KMS-11 (cell line): ENCODE data around the gene MRAP.

Source experiments
- H2AFZ ChIP-seq: fragments of 200-600 bp; sonication (generic); 2 replicates; pipeline ENCODE4 v1.6.1; 2016; ENCODE audit warnings: antibody characterized with exemption, mixed run types, low read depth
- H3K27ac ChIP-seq: fragments of 200-600 bp; sonication (generic); 2 replicates; pipeline ENCODE4 v1.6.1; 2016; ENCODE audit warnings: mild to moderate bottlenecking, mixed run types
- H3K27me3 ChIP-seq: fragments of 200-600 bp; sonication (generic); 2 replicates; pipeline ENCODE4 v1.6.1; 2017; ENCODE audit warnings: mild to moderate bottlenecking, low read depth, mixed run types, moderate library complexity; ENCODE audit not compliant: insufficient read depth
- H3K36me3 ChIP-seq: fragments of 200-600 bp; sonication (generic); 2 replicates; pipeline ENCODE4 v1.6.1; 2017; ENCODE audit warnings: mild to moderate bottlenecking, mixed run types; ENCODE audit not compliant: insufficient read depth
- H3K4me1 ChIP-seq: fragments of 200-600 bp; sonication (generic); 2 replicates; pipeline ENCODE4 v1.6.1; 2016; ENCODE audit warnings: mild to moderate bottlenecking, low read depth, mixed run types; ENCODE audit not compliant: poor library complexity, severe bottlenecking
- H3K4me2 ChIP-seq: fragments of 200-600 bp; sonication (generic); 2 replicates; pipeline ENCODE4 v1.7.0; 2016; ENCODE audit warnings: mild to moderate bottlenecking, mixed run types
- H3K4me3 ChIP-seq: fragments of 200-600 bp; sonication (generic); IDR thresholded peaks from 2 replicates; pipeline ENCODE4 v1.6.1; 2017; ENCODE audit warnings: low read depth, low read length, mixed read lengths; ENCODE audit not compliant: insufficient read depth
- H3K79me2 ChIP-seq: fragments of 200-600 bp; sonication (generic); 2 replicates; pipeline ENCODE4 v1.6.1; 2016; ENCODE audit warnings: low read depth, mixed run types; ENCODE audit not compliant: insufficient read depth
- H3K9ac ChIP-seq: fragments of 200-600 bp; sonication (generic); 2 replicates; pipeline ENCODE4 v1.6.1; 2016; ENCODE audit warnings: mild to moderate bottlenecking, mixed run types
- H4K20me1 ChIP-seq: fragments of 200-600 bp; sonication (generic); 2 replicates; pipeline ENCODE4 v1.6.1; 2016; ENCODE audit warnings: mild to moderate bottlenecking, mixed run types; ENCODE audit not compliant: insufficient read depth
- TF ChIP-seq, protein P1 (sequence below): fragments of 200-600 bp; sonication (generic); conservative IDR thresholded peaks from 2 replicates; pipeline ENCODE4 v1.6.1; 2017; ENCODE audit warnings: low read depth, mild to moderate bottlenecking, antibody characterized with exemption, low read length, moderate library complexity, mixed read lengths

Gene MRAP

DNA sequence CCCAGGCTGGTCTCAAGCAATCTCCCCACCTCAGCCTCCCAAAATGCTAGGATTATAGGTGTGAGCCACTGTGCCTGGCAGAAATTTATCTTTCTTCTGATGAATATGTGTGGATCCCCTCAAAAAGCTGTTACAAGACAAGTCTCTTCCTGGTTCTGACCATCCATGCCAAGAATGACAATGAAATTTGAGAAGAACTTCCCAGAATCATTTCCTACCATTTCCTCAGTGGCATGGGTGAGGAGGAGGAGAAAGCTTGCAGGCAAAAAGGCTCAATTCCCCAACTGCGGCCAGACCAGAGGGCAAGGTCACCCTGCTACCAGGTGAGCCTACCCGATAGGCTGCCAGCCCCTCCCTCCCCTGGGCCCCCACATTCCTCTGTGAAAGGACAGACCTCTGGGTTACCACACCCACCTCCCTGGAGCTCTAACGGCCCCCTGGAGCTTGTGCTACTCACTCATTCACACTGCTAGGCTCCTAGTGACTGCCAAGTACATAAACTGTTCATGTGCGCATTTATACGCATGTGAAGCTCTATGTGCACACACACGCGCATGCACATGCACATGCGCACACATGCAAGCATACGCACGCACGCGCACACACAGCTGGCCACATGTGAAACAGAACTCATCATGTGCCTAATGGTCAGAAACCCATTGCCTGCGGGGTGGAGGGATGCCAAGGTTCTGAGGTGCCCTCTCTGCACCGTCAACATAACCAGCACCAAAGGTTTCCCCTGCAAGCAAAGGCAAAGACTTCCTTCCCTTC lies 17.0 kb downstream of the MRAP start:
- H3K9ac ChIP-seq: no peak overlapping the region
- H3K36me3 ChIP-seq: peaks cover 9% of the 10 kb centered on the region; the same call in 1 of the 2 replicates
- no peaks in the 10 kb centered on the region for H4K20me1 ChIP-seq
- no peaks in the 10 kb centered on the region for H3K27me3 ChIP-seq
- H3K79me2 ChIP-seq: no peaks in the 10 kb centered on the region
- no peak overlapping the region for H2AFZ ChIP-seq
- H3K27ac ChIP-seq: no peak overlapping the region
- TF ChIP-seq, protein P1, sequence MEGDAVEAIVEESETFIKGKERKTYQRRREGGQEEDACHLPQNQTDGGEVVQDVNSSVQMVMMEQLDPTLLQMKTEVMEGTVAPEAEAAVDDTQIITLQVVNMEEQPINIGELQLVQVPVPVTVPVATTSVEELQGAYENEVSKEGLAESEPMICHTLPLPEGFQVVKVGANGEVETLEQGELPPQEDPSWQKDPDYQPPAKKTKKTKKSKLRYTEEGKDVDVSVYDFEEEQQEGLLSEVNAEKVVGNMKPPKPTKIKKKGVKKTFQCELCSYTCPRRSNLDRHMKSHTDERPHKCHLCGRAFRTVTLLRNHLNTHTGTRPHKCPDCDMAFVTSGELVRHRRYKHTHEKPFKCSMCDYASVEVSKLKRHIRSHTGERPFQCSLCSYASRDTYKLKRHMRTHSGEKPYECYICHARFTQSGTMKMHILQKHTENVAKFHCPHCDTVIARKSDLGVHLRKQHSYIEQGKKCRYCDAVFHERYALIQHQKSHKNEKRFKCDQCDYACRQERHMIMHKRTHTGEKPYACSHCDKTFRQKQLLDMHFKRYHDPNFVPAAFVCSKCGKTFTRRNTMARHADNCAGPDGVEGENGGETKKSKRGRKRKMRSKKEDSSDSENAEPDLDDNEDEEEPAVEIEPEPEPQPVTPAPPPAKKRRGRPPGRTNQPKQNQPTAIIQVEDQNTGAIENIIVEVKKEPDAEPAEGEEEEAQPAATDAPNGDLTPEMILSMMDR: no peak
- no peak overlapping the region for H3K4me3 ChIP-seq
- H3K4me2 ChIP-seq: no peak overlapping the region
- H3K4me1 ChIP-seq: no peaks in the 10 kb centered on the region

DNA sequence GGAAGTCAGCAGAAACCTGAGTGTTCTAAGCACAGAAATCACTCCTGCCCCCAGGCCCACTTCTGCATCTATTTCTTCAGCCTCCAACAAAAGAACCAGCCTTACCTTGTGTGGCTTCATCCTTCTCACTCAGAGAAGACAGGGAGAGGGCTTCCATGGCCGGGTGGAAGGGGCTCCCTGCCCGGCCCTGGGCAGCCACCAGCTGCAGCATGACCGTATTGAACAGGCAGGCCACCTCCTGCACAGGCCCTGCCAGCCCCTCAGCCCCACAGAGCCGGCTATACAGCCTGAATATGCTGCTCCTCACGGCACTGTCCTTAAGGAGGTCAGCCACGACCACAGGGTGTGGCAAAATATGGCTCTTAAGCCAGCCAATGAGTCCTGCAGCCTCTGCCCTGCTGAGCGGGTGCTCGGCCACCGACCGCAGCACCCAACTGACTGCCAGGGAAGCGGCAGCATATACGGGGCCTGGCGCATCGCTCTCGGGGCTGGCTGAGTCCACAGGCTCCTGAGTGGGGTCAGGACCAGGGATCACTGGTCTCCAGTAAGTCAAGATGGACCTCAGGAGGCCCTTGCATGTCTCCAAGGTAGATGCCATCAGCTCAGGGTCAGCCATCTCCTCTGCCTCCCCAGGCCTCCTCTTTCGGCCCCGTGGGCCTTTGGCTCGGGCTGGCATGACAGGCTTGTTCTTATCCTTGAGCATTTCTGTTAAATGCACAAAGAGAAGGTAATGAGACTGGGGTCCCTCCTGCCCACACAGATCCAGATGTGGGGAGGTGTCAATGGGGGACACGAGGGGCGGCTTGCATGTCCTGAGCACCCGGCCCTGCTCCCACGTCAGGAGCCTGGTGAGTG lies 17.9 kb downstream of the MRAP start:
- Histone ChIP-seq H3K4me2 (no peak overlapping the region), H3K9ac (no peak overlapping the region), H3K4me1 (no peaks in the 10 kb centered on the region), H2AFZ (no peak overlapping the region), H3K36me3 (peaks cover 9% of the 10 kb centered on the region; the same call in 1 of the 2 replicates), H3K4me3 (no peak overlapping the region), H3K27ac (no peak overlapping the region), H3K79me2 (no peaks in the 10 kb centered on the region), H4K20me1 (no peaks in the 10 kb centered on the region), H3K27me3 (no peaks in the 10 kb centered on the region)
- TF ChIP-seq, protein P1: no peak

DNA sequence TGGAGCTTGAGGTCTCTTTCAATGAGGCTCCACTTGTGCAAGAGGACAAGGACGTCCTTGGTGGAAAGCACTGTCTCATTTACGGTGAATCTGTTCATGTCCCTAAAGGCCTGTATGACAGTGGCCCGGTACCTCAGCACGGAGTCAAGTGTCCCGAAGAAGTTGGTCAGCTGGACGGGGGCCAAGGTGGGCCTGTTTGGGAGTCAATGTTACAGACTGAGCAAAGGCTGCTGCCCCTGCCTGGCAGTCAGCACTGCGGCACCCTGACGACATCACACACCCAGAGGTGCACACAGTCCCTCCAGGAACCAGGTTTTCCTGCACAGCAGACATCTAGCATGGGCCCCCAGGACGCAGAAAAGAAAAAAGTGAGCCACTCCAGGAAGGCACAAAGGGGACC lies 19.1 kb downstream of the MRAP start:
- no peaks in the 10 kb centered on the region for H3K4me1 ChIP-seq
- no peak overlapping the region for H3K27ac ChIP-seq
- no peak overlapping the region for H3K9ac ChIP-seq
- no peaks in the 10 kb centered on the region for H4K20me1 ChIP-seq
- H3K27me3 ChIP-seq: no peaks in the 10 kb centered on the region
- H3K79me2 ChIP-seq: no peaks in the 10 kb centered on the region
- H2AFZ ChIP-seq: no peak overlapping the region
- no peak overlapping the region for H3K4me2 ChIP-seq
- TF ChIP-seq, protein P1: no peak
- H3K36me3 ChIP-seq: peaks cover 14% of the 10 kb centered on the region; the same call in 1 of the 2 replicates
- H3K4me3 ChIP-seq: no peak overlapping the region

DNA sequence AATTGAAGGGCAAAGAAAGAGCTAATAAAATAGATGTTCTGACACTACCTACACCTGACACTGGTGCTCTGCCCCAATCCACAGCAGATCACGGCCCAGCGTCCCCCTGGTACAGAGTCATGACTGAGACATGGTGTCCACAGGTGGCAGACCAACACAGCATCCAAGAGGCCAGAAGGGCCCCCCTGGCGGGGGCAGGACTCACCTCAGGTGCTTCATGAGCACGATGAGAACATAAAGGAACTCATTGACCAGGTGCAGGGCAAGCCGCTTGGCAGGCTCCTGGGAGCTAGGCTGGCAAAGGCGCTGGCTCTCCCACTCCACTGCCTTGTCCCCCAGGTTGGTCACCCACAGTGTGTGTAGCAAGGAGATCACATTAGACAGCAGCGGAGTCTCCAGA lies 20.4 kb downstream of the MRAP start:
- no peak overlapping the region for H3K27ac ChIP-seq
- H3K36me3 ChIP-seq: peaks cover 18% of the 10 kb centered on the region; the same call in 1 of the 2 replicates
- no peaks in the 10 kb centered on the region for H4K20me1 ChIP-seq
- TF ChIP-seq, protein P1: no peak
- no peak overlapping the region for H3K4me3 ChIP-seq
- H3K27me3 ChIP-seq: no peaks in the 10 kb centered on the region
- no peaks in the 10 kb centered on the region for H3K79me2 ChIP-seq
- H2AFZ ChIP-seq: no peak overlapping the region
- H3K4me1 ChIP-seq: no peaks in the 10 kb centered on the region
- no peak overlapping the region for H3K9ac ChIP-seq
- no peak overlapping the region for H3K4me2 ChIP-seq
